WI38 (cell line): Measurements from ENCODE around the gene MSI2.

Source experiments
- H3K4me3 ChIP-seq: 2 replicates; pipeline ENCODE4 v1.5.1; 2011; ENCODE audit warnings: low read depth, mild to moderate bottlenecking, control low read depth, low read length
- TF ChIP-seq, protein P1 (sequence below): IDR thresholded peaks from 2 replicates; pipeline ENCODE4 v1.5.1; 2012; ENCODE audit warnings: low read depth, mild to moderate bottlenecking, control low read depth, low read length

MSI2 gene

GRCh38 chr17:57329380-57330214 lies 73.3 kb downstream of the MSI2 start:
- TF ChIP-seq, protein P1, sequence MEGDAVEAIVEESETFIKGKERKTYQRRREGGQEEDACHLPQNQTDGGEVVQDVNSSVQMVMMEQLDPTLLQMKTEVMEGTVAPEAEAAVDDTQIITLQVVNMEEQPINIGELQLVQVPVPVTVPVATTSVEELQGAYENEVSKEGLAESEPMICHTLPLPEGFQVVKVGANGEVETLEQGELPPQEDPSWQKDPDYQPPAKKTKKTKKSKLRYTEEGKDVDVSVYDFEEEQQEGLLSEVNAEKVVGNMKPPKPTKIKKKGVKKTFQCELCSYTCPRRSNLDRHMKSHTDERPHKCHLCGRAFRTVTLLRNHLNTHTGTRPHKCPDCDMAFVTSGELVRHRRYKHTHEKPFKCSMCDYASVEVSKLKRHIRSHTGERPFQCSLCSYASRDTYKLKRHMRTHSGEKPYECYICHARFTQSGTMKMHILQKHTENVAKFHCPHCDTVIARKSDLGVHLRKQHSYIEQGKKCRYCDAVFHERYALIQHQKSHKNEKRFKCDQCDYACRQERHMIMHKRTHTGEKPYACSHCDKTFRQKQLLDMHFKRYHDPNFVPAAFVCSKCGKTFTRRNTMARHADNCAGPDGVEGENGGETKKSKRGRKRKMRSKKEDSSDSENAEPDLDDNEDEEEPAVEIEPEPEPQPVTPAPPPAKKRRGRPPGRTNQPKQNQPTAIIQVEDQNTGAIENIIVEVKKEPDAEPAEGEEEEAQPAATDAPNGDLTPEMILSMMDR = no peak
- H3K4me3 ChIP-seq = no peak overlapping the region

DNA sequence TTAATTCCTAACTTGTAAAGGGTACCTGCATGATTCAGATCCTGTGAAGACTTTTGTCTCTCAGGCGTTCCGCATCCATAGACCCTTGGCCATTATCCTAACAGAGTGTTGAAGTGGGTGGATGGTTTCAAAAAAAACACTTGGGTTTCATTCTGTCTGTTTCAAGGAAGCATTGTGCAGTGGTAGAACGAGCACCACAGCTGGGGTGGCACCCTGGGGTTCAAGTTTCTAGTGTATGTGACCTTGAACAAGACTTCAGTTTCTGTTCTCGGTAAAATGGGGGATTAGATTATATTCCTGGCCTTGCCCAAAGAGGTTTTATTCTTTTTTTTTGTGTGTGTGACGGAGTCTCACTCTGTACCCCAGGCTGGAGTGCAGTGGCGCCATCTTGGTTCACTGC lies 74.3 kb downstream of the MSI2 start:
- H3K4me3 ChIP-seq = no peak overlapping the region
- TF ChIP-seq, protein P1 = no peak

DNA sequence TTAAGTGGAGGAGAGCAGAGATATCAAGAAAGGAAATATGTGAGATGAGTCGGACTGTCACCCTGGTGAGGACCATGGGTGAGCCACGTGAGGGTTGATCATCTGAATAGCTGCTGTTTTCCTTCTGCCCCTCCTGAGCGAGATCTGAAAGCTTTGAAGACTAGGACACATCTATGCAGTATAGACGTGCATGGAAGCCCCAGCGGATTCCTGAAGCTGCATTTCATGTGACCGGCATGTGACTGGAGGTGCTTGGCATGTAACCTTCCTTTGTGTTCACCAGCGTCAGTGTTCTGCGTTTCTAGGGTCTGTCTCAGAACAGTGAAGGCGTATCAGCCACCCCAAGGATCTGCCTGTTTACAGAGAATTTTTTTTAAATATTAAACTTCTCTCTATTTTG lies 75.1 kb downstream of the MSI2 start:
- H3K4me3 ChIP-seq = no peak overlapping the region
- TF ChIP-seq, protein P1 = no peak

- TF ChIP-seq, protein P1 = no peak
- no peak overlapping the region for H3K4me3 ChIP-seq
These were observed 76.2 kb downstream of the MSI2 start for GRCh38 chr17:57332501-57332900.

DNA sequence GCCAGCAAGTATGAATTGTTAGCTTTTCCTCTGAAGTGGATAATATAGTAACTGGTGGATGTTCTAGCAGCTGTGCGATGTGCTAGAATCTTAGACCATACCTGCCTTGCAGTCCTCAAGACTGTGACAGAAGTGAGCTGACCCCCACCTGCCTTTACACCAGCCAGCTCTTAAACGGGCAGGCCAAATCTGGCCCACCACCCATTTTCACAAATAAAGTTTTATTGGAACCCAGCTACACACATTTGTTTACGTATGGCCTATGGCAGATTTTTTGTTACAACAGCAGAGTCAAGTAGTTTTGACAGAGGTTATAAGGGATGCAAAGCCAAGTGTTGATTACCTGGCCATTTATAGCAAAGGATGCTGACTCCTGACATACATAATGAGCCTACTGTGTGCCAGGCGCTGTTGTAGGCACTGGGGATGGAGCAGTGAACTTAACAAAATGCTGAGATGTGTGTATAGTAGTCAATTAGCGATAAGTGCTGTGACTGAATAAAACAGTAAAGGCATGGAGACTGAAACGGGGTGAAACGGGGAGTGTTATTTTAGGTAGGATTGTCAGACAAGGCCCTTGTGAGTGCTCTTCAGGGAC lies 79.0 kb downstream of the MSI2 start:
- no peak overlapping the region for H3K4me3 ChIP-seq
- TF ChIP-seq, protein P1 = no peak

DNA sequence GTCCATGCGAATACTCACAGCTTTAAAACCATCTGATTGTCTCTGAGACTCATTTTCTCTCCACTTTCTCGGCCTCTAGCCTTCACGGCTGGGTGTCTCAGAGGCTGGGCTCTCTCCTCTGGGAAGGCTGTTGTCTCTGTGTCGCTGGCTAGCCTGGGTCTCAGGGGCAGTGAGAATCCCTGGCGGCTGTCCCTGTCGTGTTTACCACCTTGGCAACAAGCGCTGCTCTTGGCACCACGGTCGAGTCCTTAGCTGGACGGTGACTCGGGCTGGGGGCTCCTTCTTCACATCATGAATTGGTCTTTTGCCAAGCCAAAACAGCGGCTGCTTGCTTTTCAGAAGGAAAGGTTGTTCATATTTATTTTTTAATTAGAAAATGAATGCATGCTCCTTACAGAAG lies 81.1 kb downstream of the MSI2 start:
- TF ChIP-seq, protein P1 = no peak

DNA sequence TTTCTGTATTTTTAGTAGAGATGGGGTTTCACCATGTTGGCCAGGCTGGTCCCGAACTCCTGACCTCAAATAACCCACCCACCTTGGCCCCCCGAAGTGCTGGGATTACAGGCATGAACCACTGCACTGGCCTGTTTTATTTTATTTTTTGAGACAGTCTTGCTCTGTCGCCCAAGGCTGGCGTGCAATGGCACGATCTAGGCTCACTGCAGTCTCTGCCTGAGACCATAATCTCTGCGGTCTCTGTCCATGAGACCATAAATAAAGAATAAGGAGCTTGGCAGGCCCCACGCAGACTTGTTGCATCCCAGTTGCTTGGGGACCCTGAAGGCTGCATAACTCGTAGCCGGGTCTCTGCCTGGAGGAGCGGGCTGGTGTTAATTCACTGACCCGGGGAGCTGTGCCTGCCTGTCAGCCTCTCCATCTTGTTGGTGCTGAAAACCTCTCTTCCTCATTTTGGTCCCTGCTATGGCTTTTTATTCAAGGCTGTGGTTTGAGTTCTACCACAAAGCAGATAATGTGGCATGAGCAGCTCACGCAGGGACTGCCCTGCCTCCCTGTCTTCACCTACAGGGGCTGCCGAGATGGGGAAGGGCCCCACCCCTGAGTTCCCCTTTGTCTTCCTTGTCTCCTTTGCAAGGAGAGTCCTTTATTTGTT lies 82.1 kb downstream of the MSI2 start:
- TF ChIP-seq, protein P1 = no peak
- no peak overlapping the region for H3K4me3 ChIP-seq

More for the DNA sequence above, 81.1 kb downstream of the MSI2 start:
- H3K4me3 ChIP-seq = no peak overlapping the region
